Measurements from ENCODE around the gene GPR89A. TPM values are rescaled to one million over a fixed set of nuclear protein-coding genes. Genes with fewer than 3 reads are reported as not detected.
"Not testable (repeated sequence)": the region's sequence is repeated elsewhere in the genome, so short reads cannot be mapped to it uniquely, and the experiment has no call there.

GPR89A gene
- 25.1 TPM for polyA plus RNA-seq (2013, experiment 1 of 2)
- polyA plus RNA-seq (2013, experiment 2 of 2) = 26.4 TPM

GRCh38 chr1:145607833-145608733 lies at the start of gene GPR89A:
Gene GPR89A, plus strand, starts transcription at chr1:145607988. Its CDS starts 146 bp downstream, at chr1:145608134.
- DNase-seq = peak; percentile 96
- not testable (repeated sequence) for H3K4me1 ChIP-seq (ENCODE audit: control insufficient read depth, low read depth, low read length); H3K4me2 ChIP-seq (ENCODE audit: low read length); H3K4ac ChIP-seq (ENCODE audit: low read depth, low read length); H3K18ac ChIP-seq (ENCODE audit: low read length); H3K79me2 ChIP-seq (ENCODE audit: control insufficient read depth, insufficient read depth, low read length); H2BK15ac ChIP-seq (replicated peaks; ENCODE audit: low read depth); H2AK5ac ChIP-seq (ENCODE audit: low read length); H4K8ac ChIP-seq (ENCODE audit: low read depth, low read length); H3K79me1 ChIP-seq (ENCODE audit: low read length); H3K27ac ChIP-seq (ENCODE audit: low read depth, low read length); H2BK120ac ChIP-seq (ENCODE audit: low read depth, low read length); H4K5ac ChIP-seq (ENCODE audit: low read length); H2BK5ac ChIP-seq (ENCODE audit: low read length); H3K23ac ChIP-seq (ENCODE audit: low read length); H3K36me3 ChIP-seq (ENCODE audit: control insufficient read depth, insufficient read depth, low read length); H3K27me3 ChIP-seq (ENCODE audit: insufficient read depth, low read length, poor library complexity)
- no CpG with 5 or more reads among the region's 71 CpGs for WGBS (ENCODE audit: extremely low coverage, insufficient coverage, low lambda C conversion rate)
- Histone ChIP-seq H3K56ac (ENCODE audit: low read length) (peak within 1 kb of the TSS; percentile 87), H3K9ac (ENCODE audit: low read length) (peak within 1 kb of the TSS; percentile 83), H3K4me3 (ENCODE audit: low read length) (peak within 1 kb of the TSS; percentile 29)

GRCh38 chr1:145586820-145587219 lies 21.0 kb upstream of the GPR89A start:
- H4K5ac ChIP-seq (ENCODE audit: low read length); H3K27me3 ChIP-seq (ENCODE audit: insufficient read depth, low read length, poor library complexity); H2BK5ac ChIP-seq (ENCODE audit: low read length); H3K27ac ChIP-seq (ENCODE audit: low read depth, low read length); H3K79me2 ChIP-seq (ENCODE audit: control insufficient read depth, insufficient read depth, low read length); H3K4me2 ChIP-seq (ENCODE audit: low read length); H2BK15ac ChIP-seq (replicated peaks; ENCODE audit: low read depth); H3K9ac ChIP-seq (ENCODE audit: low read length); H3K36me3 ChIP-seq (ENCODE audit: control insufficient read depth, insufficient read depth, low read length); H3K18ac ChIP-seq (ENCODE audit: low read length); H3K4me3 ChIP-seq (ENCODE audit: low read length); H4K8ac ChIP-seq (ENCODE audit: low read depth, low read length); H2AK5ac ChIP-seq (ENCODE audit: low read length); H3K23ac ChIP-seq (ENCODE audit: low read length); H3K4me1 ChIP-seq (ENCODE audit: control insufficient read depth, low read depth, low read length); H2BK120ac ChIP-seq (ENCODE audit: low read depth, low read length); H3K4ac ChIP-seq (ENCODE audit: low read depth, low read length); H3K79me1 ChIP-seq (ENCODE audit: low read length); DNase-seq; H3K56ac ChIP-seq (ENCODE audit: low read length): not testable (repeated sequence)
- WGBS (ENCODE audit: extremely low coverage, insufficient coverage, low lambda C conversion rate) = no CpG with 5 or more reads among the region's 5 CpGs

GRCh38 chr1:145590806-145591205 lies 17.0 kb upstream of the GPR89A start:
- not testable (repeated sequence) for H3K79me1 ChIP-seq (ENCODE audit: low read length); H4K8ac ChIP-seq (ENCODE audit: low read depth, low read length); H3K18ac ChIP-seq (ENCODE audit: low read length); H3K23ac ChIP-seq (ENCODE audit: low read length); H3K4ac ChIP-seq (ENCODE audit: low read depth, low read length); H3K4me1 ChIP-seq (ENCODE audit: control insufficient read depth, low read depth, low read length); H3K56ac ChIP-seq (ENCODE audit: low read length); H3K9ac ChIP-seq (ENCODE audit: low read length); H3K36me3 ChIP-seq (ENCODE audit: control insufficient read depth, insufficient read depth, low read length); H3K27ac ChIP-seq (ENCODE audit: low read depth, low read length); H3K27me3 ChIP-seq (ENCODE audit: insufficient read depth, low read length, poor library complexity); H3K4me3 ChIP-seq (ENCODE audit: low read length); DNase-seq; H2BK15ac ChIP-seq (replicated peaks; ENCODE audit: low read depth); H2BK120ac ChIP-seq (ENCODE audit: low read depth, low read length); H3K4me2 ChIP-seq (ENCODE audit: low read length); H4K5ac ChIP-seq (ENCODE audit: low read length); H2BK5ac ChIP-seq (ENCODE audit: low read length); H2AK5ac ChIP-seq (ENCODE audit: low read length); H3K79me2 ChIP-seq (ENCODE audit: control insufficient read depth, insufficient read depth, low read length)
- no CpG with 5 or more reads among the region's 7 CpGs for WGBS (ENCODE audit: extremely low coverage, insufficient coverage, low lambda C conversion rate)

DNA sequence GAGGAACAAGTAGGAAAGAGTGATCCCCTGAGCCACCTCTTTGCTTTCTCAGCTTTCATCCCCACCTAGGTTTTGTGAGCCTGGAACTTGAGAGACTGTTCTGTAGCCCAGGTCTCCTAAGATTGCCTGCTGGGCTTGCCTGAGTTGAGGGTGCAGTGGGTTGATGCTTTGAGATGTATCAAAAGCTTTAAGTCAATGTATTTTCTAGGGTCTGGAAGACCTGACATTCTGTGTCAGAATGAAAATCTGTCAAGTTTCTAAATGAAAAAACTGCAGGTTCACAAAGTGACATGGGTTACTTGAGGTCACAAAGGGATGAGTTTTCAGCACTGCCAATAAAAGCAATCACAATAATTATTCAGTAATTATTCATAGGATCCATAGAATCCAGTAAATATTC lies 15.4 kb upstream of the GPR89A start:
- H3K79me1 ChIP-seq (ENCODE audit: low read length); H3K18ac ChIP-seq (ENCODE audit: low read length); H4K8ac ChIP-seq (ENCODE audit: low read depth, low read length); H3K4me1 ChIP-seq (ENCODE audit: control insufficient read depth, low read depth, low read length); H3K27ac ChIP-seq (ENCODE audit: low read depth, low read length); H2BK120ac ChIP-seq (ENCODE audit: low read depth, low read length); H3K4me2 ChIP-seq (ENCODE audit: low read length); H4K5ac ChIP-seq (ENCODE audit: low read length); H3K79me2 ChIP-seq (ENCODE audit: control insufficient read depth, insufficient read depth, low read length); H2BK15ac ChIP-seq (replicated peaks; ENCODE audit: low read depth); H3K36me3 ChIP-seq (ENCODE audit: control insufficient read depth, insufficient read depth, low read length); H2AK5ac ChIP-seq (ENCODE audit: low read length); H3K27me3 ChIP-seq (ENCODE audit: insufficient read depth, low read length, poor library complexity); H2BK5ac ChIP-seq (ENCODE audit: low read length); DNase-seq; H3K9ac ChIP-seq (ENCODE audit: low read length); H3K56ac ChIP-seq (ENCODE audit: low read length); H3K23ac ChIP-seq (ENCODE audit: low read length); H3K4ac ChIP-seq (ENCODE audit: low read depth, low read length); H3K4me3 ChIP-seq (ENCODE audit: low read length): not testable (repeated sequence)

- not testable (repeated sequence) for H3K36me3 ChIP-seq (ENCODE audit: control insufficient read depth, insufficient read depth, low read length); H2AK5ac ChIP-seq (ENCODE audit: low read length); H2BK120ac ChIP-seq (ENCODE audit: low read depth, low read length); H2BK15ac ChIP-seq (replicated peaks; ENCODE audit: low read depth); H4K5ac ChIP-seq (ENCODE audit: low read length); H4K8ac ChIP-seq (ENCODE audit: low read depth, low read length); H3K4me2 ChIP-seq (ENCODE audit: low read length); H3K23ac ChIP-seq (ENCODE audit: low read length); H3K27ac ChIP-seq (ENCODE audit: low read depth, low read length); DNase-seq; H3K9ac ChIP-seq (ENCODE audit: low read length); H3K27me3 ChIP-seq (ENCODE audit: insufficient read depth, low read length, poor library complexity); H2BK5ac ChIP-seq (ENCODE audit: low read length); H3K56ac ChIP-seq (ENCODE audit: low read length); H3K4me3 ChIP-seq (ENCODE audit: low read length); H3K4me1 ChIP-seq (ENCODE audit: control insufficient read depth, low read depth, low read length); H3K79me1 ChIP-seq (ENCODE audit: low read length); H3K4ac ChIP-seq (ENCODE audit: low read depth, low read length); H3K79me2 ChIP-seq (ENCODE audit: control insufficient read depth, insufficient read depth, low read length); H3K18ac ChIP-seq (ENCODE audit: low read length)
Measured at GRCh38 chr1:145595421-145595820, 12.4 kb upstream of the GPR89A start.

- H3K27me3 ChIP-seq (ENCODE audit: insufficient read depth, low read length, poor library complexity); H4K5ac ChIP-seq (ENCODE audit: low read length); H3K9ac ChIP-seq (ENCODE audit: low read length); H3K4me1 ChIP-seq (ENCODE audit: control insufficient read depth, low read depth, low read length); DNase-seq; H3K79me2 ChIP-seq (ENCODE audit: control insufficient read depth, insufficient read depth, low read length); H2BK5ac ChIP-seq (ENCODE audit: low read length); H3K27ac ChIP-seq (ENCODE audit: low read depth, low read length); H3K4me2 ChIP-seq (ENCODE audit: low read length); H3K23ac ChIP-seq (ENCODE audit: low read length); H2BK15ac ChIP-seq (replicated peaks; ENCODE audit: low read depth); H3K4ac ChIP-seq (ENCODE audit: low read depth, low read length); H3K4me3 ChIP-seq (ENCODE audit: low read length); H4K8ac ChIP-seq (ENCODE audit: low read depth, low read length); H2AK5ac ChIP-seq (ENCODE audit: low read length); H3K79me1 ChIP-seq (ENCODE audit: low read length); H3K36me3 ChIP-seq (ENCODE audit: control insufficient read depth, insufficient read depth, low read length); H2BK120ac ChIP-seq (ENCODE audit: low read depth, low read length); H3K18ac ChIP-seq (ENCODE audit: low read length); H3K56ac ChIP-seq (ENCODE audit: low read length): not testable (repeated sequence)
- WGBS (ENCODE audit: extremely low coverage, insufficient coverage, low lambda C conversion rate) = no CpG with 5 or more reads among the region's 6 CpGs
Measured at GRCh38 chr1:145596236-145596635, 11.6 kb upstream of the GPR89A start.

Measured in mesendoderm (in vitro differentiated cells).